GM12878 (cell line): Measurements from ENCODE around the gene TACC2. TPM values are rescaled to one million over a fixed set of nuclear protein-coding genes. Genes with fewer than 3 reads are reported as not detected.

Source experiments
- ATAC-seq: fragments of 200-7000 bp; cut with Tn5 transposase; 3 replicates; pipeline ENCODE4 v1.9.1; 2020; ENCODE audit warnings: mild to moderate bottlenecking, moderate library complexity
- BruUV-seq: library from RNA; stranded (reverse); fragments of 400-500 nt; replicated peaks from 2 replicates; lab custom pipeline; 2021; lab: Mats Ljungman, UMichigan
- CTCF ChIA-PET: fragments of 300-600 bp; sonication (Branson Sonifier 250); formaldehyde crosslinking; extraction: SDS; loops from one replicate; lab custom pipeline; 2021; ENCODE audit warnings: inconsistent platforms; lab: Yijun Ruan, JAX
- POLR2A ChIA-PET: fragments of 350-600 bp; formaldehyde crosslinking; extraction: SDS; loops from one replicate; lab custom pipeline; 2021; ENCODE audit warnings: inconsistent platforms; lab: Charles Lee
- RAD21 ChIA-PET: fragments of 300-600 bp; sonication (Branson Sonifier 250); formaldehyde crosslinking; loops from one replicate; lab custom pipeline; 2023; ENCODE audit warnings: antibody characterized with exemption; ENCODE audit not compliant: unreplicated experiment; lab: Charles Lee
- SMC1A ChIA-PET: fragments of 300-600 bp; sonication (Branson Sonifier 250); formaldehyde crosslinking; loops from one replicate; lab custom pipeline; 2023; ENCODE audit not compliant: unreplicated experiment, uncharacterized antibody; lab: Charles Lee
- DNase-seq: peaks from one replicate; pipeline ENCODE4 v3.0.0-alpha.2; 2011; ENCODE audit warnings: low read depth, low spot score
- FAIRE-seq: peaks from 3 replicates; lab custom pipeline; 2011; peaks lifted over from hg19 to GRCh38; lab: Jason Lieb, UNC
- H2AFZ ChIP-seq: 2 replicates; pipeline ENCODE4 v1.6.0; 2011; ENCODE audit warnings: low read depth, low read length, control low read depth; ENCODE audit not compliant: control insufficient read depth
- H3K27ac ChIP-seq: 2 replicates; pipeline ENCODE4 v1.5.1; 2011; ENCODE audit warnings: control low read depth; ENCODE audit not compliant: control insufficient read depth, insufficient read depth
- H3K27me3 ChIP-seq, 2 experiments: replicated peaks in 1 of 2; 2 replicates each; pipeline versions ENCODE4 v1.6.0 to v1.6.1; 2011; ENCODE audit warnings: low read length in 1 of 2; ENCODE audit not compliant: control insufficient read depth in 2 of 2, insufficient read depth in 2 of 2
- H3K36me3 ChIP-seq, 2 experiments: 2 replicates each; pipeline ENCODE4 v1.5.1; 2011; ENCODE audit warnings: low read length in 1 of 2; ENCODE audit not compliant: control insufficient read depth in 2 of 2, insufficient read depth in 2 of 2
- H3K4me1 ChIP-seq: 2 replicates; pipeline ENCODE4 v1.6.1; 2011; ENCODE audit warnings: mild to moderate bottlenecking, low read length, moderate library complexity, mixed read lengths; ENCODE audit not compliant: control insufficient read depth, insufficient read depth
- H3K4me2 ChIP-seq: 2 replicates; pipeline ENCODE4 v1.6.0; 2011; ENCODE audit warnings: control low read depth; ENCODE audit not compliant: control insufficient read depth, insufficient read depth
- H3K4me3 ChIP-seq: fragments of 200-600 bp; sonication (generic); 2 replicates; pipeline ENCODE4 v1.5.1; 2016
- H3K79me2 ChIP-seq: 2 replicates; pipeline ENCODE4 v1.6.0; 2011; ENCODE audit warnings: low read length; ENCODE audit not compliant: control insufficient read depth, insufficient read depth
- H3K9ac ChIP-seq: 2 replicates; pipeline ENCODE4 v1.8.0; 2011; ENCODE audit warnings: low read length, control low read depth, mixed read lengths; ENCODE audit not compliant: control insufficient read depth, insufficient read depth
- H3K9me3 ChIP-seq: replicated peaks from 3 replicates; pipeline ENCODE4 v1.5.1; 2011; ENCODE audit warnings: mild to moderate bottlenecking, low read length; ENCODE audit not compliant: control insufficient read depth, insufficient read depth
- H4K20me1 ChIP-seq: 2 replicates; pipeline ENCODE4 v1.6.0; 2011; ENCODE audit not compliant: control insufficient read depth, insufficient read depth
- BHLHE40 ChIP-seq, 2 experiments: fragments of 450-650 bp in 1 of 2; IDR thresholded peaks; 2 replicates each; pipeline ENCODE4 v1.6.1; 2011 to 2017; ENCODE audit warnings: low read depth in 2 of 2, borderline replicate concordance in 1 of 2, improper control_type of control experiment in 1 of 2, low read length in 1 of 2, mild to moderate bottlenecking in 1 of 2
- CBX3 ChIP-seq: fragments of 200-600 bp; sonication (generic); IDR thresholded peaks from 2 replicates; pipeline ENCODE4 v1.6.1; 2016; ENCODE audit warnings: low read depth, borderline replicate concordance
- CBX5 ChIP-seq: sonication (generic); IDR thresholded peaks from 2 replicates; pipeline ENCODE4 v1.6.1; 2016; ENCODE audit warnings: low read depth, moderate library complexity, mild to moderate bottlenecking, inconsistent platforms
- CREB1 ChIP-seq: IDR thresholded peaks from 2 replicates; pipeline ENCODE4 v1.6.1; 2012; ENCODE audit warnings: low read depth, mild to moderate bottlenecking, inconsistent platforms
- DPF2 ChIP-seq: fragments of 450-650 bp; IDR thresholded peaks from 2 replicates; pipeline ENCODE4 v1.6.1; 2017; ENCODE audit warnings: mild to moderate bottlenecking
- ETV6 ChIP-seq, 2 experiments: fragments of 450-650 bp in 1 of 2; IDR thresholded peaks in 1 of 2; conservative IDR thresholded peaks in 1 of 2; 2 replicates each; pipeline ENCODE4 v1.6.1; 2014; ENCODE audit warnings: antibody characterized with exemption in 1 of 2, borderline replicate concordance in 1 of 2, low read depth in 1 of 2, mild to moderate bottlenecking in 1 of 2, moderate library complexity in 1 of 2
- HSF1 ChIP-seq: fragments of 150-350 bp; IDR thresholded peaks from 2 replicates; pipeline ENCODE4 v1.6.1; 2014; ENCODE audit warnings: mild to moderate bottlenecking, low read depth, low read length
- MXI1 ChIP-seq: fragments of 150-350 bp; IDR thresholded peaks from 2 replicates; pipeline ENCODE4 v1.6.1; 2011; ENCODE audit warnings: low read depth, mild to moderate bottlenecking, inconsistent platforms, low read length, improper control_type of control experiment
- NBN ChIP-seq: fragments of 450-650 bp; IDR thresholded peaks from 2 replicates; pipeline ENCODE4 v1.6.1; 2016
- NFYA ChIP-seq: IDR thresholded peaks from 2 replicates; pipeline ENCODE4 v1.6.1; 2011; ENCODE audit warnings: low read depth, mild to moderate bottlenecking, low read length, improper control_type of control experiment, borderline replicate concordance
- PKNOX1 ChIP-seq: fragments of 450-650 bp; IDR thresholded peaks from 2 replicates; pipeline ENCODE4 v1.6.1; 2016; ENCODE audit warnings: mild to moderate bottlenecking
- RCOR1 ChIP-seq: conservative IDR thresholded peaks from 2 replicates; pipeline ENCODE4 v1.6.1; 2012; ENCODE audit warnings: low read depth, low read length, improper control_type of control experiment
- ZNF687 ChIP-seq: fragments of 450-650 bp; IDR thresholded peaks from 2 replicates; pipeline ENCODE4 v1.6.1; 2017; ENCODE audit warnings: mild to moderate bottlenecking, moderate library complexity
- WGBS: methylation state at CpG from one replicate; pipeline ENCODE4 v1.1.6; 2016; ENCODE audit warnings: low lambda C conversion rate; ENCODE audit not compliant: insufficient replicate concordance, insufficient coverage; ENCODE audit errors: missing lambda C conversion rate; 5-methylcytosine and 5-hydroxymethylcytosine counted together
- in situ Hi-C: fragments of 300-500 bp; cut with MboI; formaldehyde crosslinking; loops from 9 replicates; pipeline ENCODE4 v1.14.3; 2018; ENCODE audit warnings: mixed read lengths
- intact Hi-C: fragments of 100-400 bp; cut with micrococcal nuclease; formaldehyde crosslinking; loops from one replicate; pipeline ENCODE4 v1.14.2; 2022; ENCODE audit not compliant: unreplicated experiment
- polyA plus RNA-seq, 11 experiments: library from polyadenylated mRNA; depleted of rRNA in 4 of 11; unstranded in 6 of 11; stranded (reverse) in 5 of 11; fragments of >200 nt; fragmentation: Nextera tagmentation in 4 of 11; fragmentation: Illumina TruSeq in 1 of 11; extraction: Ambion mirVana in 4 of 11; extraction: Trizol in 1 of 11; gene quantifications; 1 replicate in 1 of 11; 2 replicates in 10 of 11; pipeline versions ENCODE4 v1.2.1 to v1.2.3, GENCODE V29; 2011 to 2016; ENCODE audit warnings: inconsistent platforms in 2 of 11, missing spikeins in 2 of 11, low read depth in 1 of 11
- total RNA-seq, 4 experiments: library from RNA; depleted of rRNA in 3 of 4; stranded (reverse); fragments of >200 nt in 3 of 4; fragmentation: Illumina TruSeq in 1 of 4; extraction: Trizol in 1 of 4; gene quantifications; 2 replicates each; pipeline versions ENCODE4 v1.2.1 to v1.2.3, GENCODE V29; 2013 to 2021
- TF ChIP-seq, protein P1 (sequence below): IDR thresholded peaks from 2 replicates; pipeline ENCODE4 v1.6.1; 2011; ENCODE audit warnings: low read depth, low read length, improper control_type of control experiment, borderline replicate concordance
- TF ChIP-seq, protein P2 (sequence below): IDR thresholded peaks from 2 replicates; pipeline ENCODE4 v1.6.1; 2011; ENCODE audit warnings: low read depth, mild to moderate bottlenecking, low read length, moderate library complexity, borderline replicate concordance; ENCODE audit errors: extremely low read depth

The TACC2 gene
- total and polyA plus RNA-seq, 10 of the 15 experiments (the other 5 are each of a cell fraction or from before 2014, with no cell fraction given), result 0.07 to 0.64 (median 0.13) TPM; not detected in 5

- ChIA-PET CTCF (no interaction called here), POLR2A (no interaction called here), SMC1A (no interaction called here)
- Histone ChIP-seq H3K36me3 (no peaks in the 10 kb centered on the region), H3K4me1 (no peaks in the 10 kb centered on the region), H3K27ac (no peak overlapping the region), H3K4me3 (no peak overlapping the region), H3K27me3 (no peaks in the 10 kb centered on the region), H3K79me2 (no peaks in the 10 kb centered on the region), H4K20me1 (no peaks in the 10 kb centered on the region)
- DNase-seq (no peak), ATAC-seq (no peak)
- no TSS peak for BruUV-seq
- 70% methylated on average over 3 of the region's 3 CpGs for WGBS
- TF ChIP-seq NFYA (no peak), ZNF687 (no peak), CREB1 (no peak), CBX5 (no peak), BHLHE40 (IDR thresholded peaks at IDR 0.05; ENCODE audit: borderline replicate concordance in 1 of 2, low read depth in 2 of 2, low read length in 1 of 2) (no peak), MXI1 (no peak), PKNOX1 (no peak), CBX3 (no peak), NBN (no peak), DPF2 (no peak), ETV6 (conservative IDR thresholded peaks at IDR 0.05 in 1 of 2, IDR thresholded peaks at IDR 0.05 in 1 of 2; ENCODE audit: borderline replicate concordance in 1 of 2, low read depth in 1 of 2) (no peak), HSF1 (no peak), RCOR1 (no peak)
- TF ChIP-seq, protein P1, sequence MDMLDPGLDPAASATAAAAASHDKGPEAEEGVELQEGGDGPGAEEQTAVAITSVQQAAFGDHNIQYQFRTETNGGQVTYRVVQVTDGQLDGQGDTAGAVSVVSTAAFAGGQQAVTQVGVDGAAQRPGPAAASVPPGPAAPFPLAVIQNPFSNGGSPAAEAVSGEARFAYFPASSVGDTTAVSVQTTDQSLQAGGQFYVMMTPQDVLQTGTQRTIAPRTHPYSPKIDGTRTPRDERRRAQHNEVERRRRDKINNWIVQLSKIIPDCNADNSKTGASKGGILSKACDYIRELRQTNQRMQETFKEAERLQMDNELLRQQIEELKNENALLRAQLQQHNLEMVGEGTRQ, result no peak
- TF ChIP-seq, protein P2, sequence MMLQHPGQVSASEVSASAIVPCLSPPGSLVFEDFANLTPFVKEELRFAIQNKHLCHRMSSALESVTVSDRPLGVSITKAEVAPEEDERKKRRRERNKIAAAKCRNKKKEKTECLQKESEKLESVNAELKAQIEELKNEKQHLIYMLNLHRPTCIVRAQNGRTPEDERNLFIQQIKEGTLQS, result no peak
- TF ChIP-seq, all 136 proteins: peak for 0
- Histone ChIP-seq H3K9ac (no peak overlapping the region), H3K9me3 (no peaks in the 10 kb centered on the region), H2AFZ (no peak overlapping the region), H3K4me2 (no peak overlapping the region)
- RAD21 ChIA-PET, result no interaction called here
- in situ Hi-C loops, result no loop called here
- intact Hi-C loops, result no loop called here
- FAIRE-seq, result no peak
Observed at GRCh38 chr10:121941532-121941931, 47.4 kb upstream of the TACC2 start.
